WTC11 (cell line): Measurements from ENCODE around the gene LYRM7. TPM values are rescaled to one million over a fixed set of nuclear protein-coding genes. Genes with fewer than 3 reads are reported as not detected.

ENCODE experiments used
- ATAC-seq: fragments of 200-7000 bp; cut with Tn5 transposase; 2 replicates; pipeline ENCODE4 v1.10.0; 2021; ENCODE audit warnings: mild to moderate bottlenecking, moderate library complexity
- CTCF ChIA-PET: fragments of 300-600 bp; sonication (Branson Sonifier 250); formaldehyde crosslinking; loops from one replicate; lab custom pipeline; 2021; ENCODE audit warnings: antibody characterized with exemption; lab: Charles Lee
- POLR2A ChIA-PET: fragments of 350-600 bp; sonication (Branson Sonifier 250); formaldehyde crosslinking; loops from one replicate; lab custom pipeline; 2021; ENCODE audit warnings: antibody characterized with exemption; lab: Charles Lee
- DNase-seq: peaks from one replicate; pipeline ENCODE4 v3.0.0; 2021; ENCODE audit warnings: low spot score
- H3K27ac Mint-ChIP-seq: 2 replicates; pipeline ENCODE4 v1.8.0; 2021; ENCODE audit warnings: mixed read lengths
- H3K27me3 Mint-ChIP-seq: 2 replicates; pipeline ENCODE4 v1.8.0; 2021; ENCODE audit warnings: low read depth, mild to moderate bottlenecking, moderate library complexity, mixed read lengths
- H3K36me3 Mint-ChIP-seq: 2 replicates; pipeline ENCODE4 v1.8.0; 2021; ENCODE audit warnings: mixed read lengths
- H3K4me1 Mint-ChIP-seq: 2 replicates; pipeline ENCODE4 v1.8.0; 2022; ENCODE audit warnings: mixed read lengths
- H3K4me3 Mint-ChIP-seq: 2 replicates; pipeline ENCODE4 v1.8.0; 2021; ENCODE audit warnings: mild to moderate bottlenecking, moderate library complexity, mixed read lengths
- H3K9me3 Mint-ChIP-seq: 2 replicates; pipeline ENCODE4 v1.8.0; 2021; ENCODE audit warnings: mixed read lengths
- CREB1 ChIP-seq: sonication (generic); formaldehyde crosslinking; IDR thresholded peaks from 2 replicates; pipeline ENCODE4 v1.8.0; 2023; ENCODE audit warnings: mild to moderate bottlenecking, missing genetic modification reagents
- ELF4 ChIP-seq: sonication (generic); formaldehyde crosslinking; IDR thresholded peaks from 2 replicates; pipeline ENCODE4 v1.8.1; 2022; ENCODE audit warnings: low read depth, mild to moderate bottlenecking, moderate library complexity, missing genetic modification reagents
- ETV6 ChIP-seq: sonication (generic); formaldehyde crosslinking; IDR thresholded peaks from 2 replicates; pipeline ENCODE4 v1.8.1; 2022; ENCODE audit warnings: mild to moderate bottlenecking, missing genetic modification reagents
- GRHL2 ChIP-seq: fragments of 250-450 bp; sonication (Bioruptor Pico); IDR thresholded peaks from 2 replicates; pipeline ENCODE4 v1.8.0; 2022; ENCODE audit warnings: mild to moderate bottlenecking, moderate library complexity; ENCODE audit not compliant: insufficient replicate concordance, severe bottlenecking
- JAZF1 ChIP-seq: fragments of 250-450 bp; sonication (Bioruptor Pico); IDR thresholded peaks from 2 replicates; pipeline ENCODE4 v1.9.0; 2021; ENCODE audit warnings: moderate library complexity, mild to moderate bottlenecking, inconsistent platforms
- MYBL2 ChIP-seq: sonication (generic); formaldehyde crosslinking; IDR thresholded peaks from 2 replicates; pipeline ENCODE4 v1.8.1; 2023; ENCODE audit warnings: mild to moderate bottlenecking, moderate library complexity, missing genetic modification reagents
- NR2C2 ChIP-seq: sonication (generic); formaldehyde crosslinking; IDR thresholded peaks from 2 replicates; pipeline ENCODE4 v1.8.0; 2022; ENCODE audit warnings: mild to moderate bottlenecking, missing genetic modification reagents
- NR3C1 ChIP-seq: sonication (generic); formaldehyde crosslinking; conservative IDR thresholded peaks from 2 replicates; pipeline ENCODE4 v1.8.1; 2023; ENCODE audit warnings: low read depth, mild to moderate bottlenecking, missing genetic modification reagents
- TCF7 ChIP-seq: sonication (generic); formaldehyde crosslinking; IDR thresholded peaks from 2 replicates; pipeline ENCODE4 v1.8.0; 2022; ENCODE audit warnings: mild to moderate bottlenecking, low read depth, missing genetic modification reagents, moderate library complexity
- TEAD1 ChIP-seq: sonication (generic); formaldehyde crosslinking; IDR thresholded peaks from 2 replicates; pipeline ENCODE4 v1.8.0; 2022; ENCODE audit warnings: mild to moderate bottlenecking, missing genetic modification reagents
- TP53 ChIP-seq: sonication (generic); formaldehyde crosslinking; IDR thresholded peaks from 2 replicates; pipeline ENCODE4 v1.8.1; 2023; ENCODE audit warnings: mild to moderate bottlenecking, missing genetic modification reagents
- ZBTB43 ChIP-seq: sonication (generic); formaldehyde crosslinking; IDR thresholded peaks from 2 replicates; pipeline ENCODE4 v1.8.1; 2023; ENCODE audit warnings: mild to moderate bottlenecking, missing genetic modification reagents
- ZNF121 ChIP-seq: sonication (generic); formaldehyde crosslinking; IDR thresholded peaks from 2 replicates; pipeline ENCODE4 v1.8.0; 2023; ENCODE audit warnings: missing genetic modification reagents
- ZNF263 ChIP-seq: sonication (generic); formaldehyde crosslinking; IDR thresholded peaks from 2 replicates; pipeline ENCODE4 v1.8.1; 2022; ENCODE audit warnings: low read depth, mild to moderate bottlenecking, moderate library complexity, missing genetic modification reagents
- total RNA-seq: library from RNA; stranded (reverse); gene quantifications from 3 replicates; pipeline ENCODE4 v1.2.3, GENCODE V29; 2021
- TF ChIP-seq, protein P1 (sequence below): sonication (generic); formaldehyde crosslinking; IDR thresholded peaks from 2 replicates; pipeline ENCODE4 v1.8.0; 2023; ENCODE audit warnings: mild to moderate bottlenecking, missing genetic modification reagents
- TF ChIP-seq, protein P2 (sequence below): sonication (generic); formaldehyde crosslinking; IDR thresholded peaks from 2 replicates; pipeline ENCODE4 v1.8.0; 2022; ENCODE audit warnings: missing genetic modification reagents
- TF ChIP-seq, protein P3 (sequence below): sonication (generic); formaldehyde crosslinking; IDR thresholded peaks from 2 replicates; pipeline ENCODE4 v1.8.1; 2023; ENCODE audit warnings: mild to moderate bottlenecking, missing genetic modification reagents, borderline replicate concordance

The LYRM7 gene
- total RNA-seq, 1 experiment from 2014 or later = 11.2 TPM

DNA sequence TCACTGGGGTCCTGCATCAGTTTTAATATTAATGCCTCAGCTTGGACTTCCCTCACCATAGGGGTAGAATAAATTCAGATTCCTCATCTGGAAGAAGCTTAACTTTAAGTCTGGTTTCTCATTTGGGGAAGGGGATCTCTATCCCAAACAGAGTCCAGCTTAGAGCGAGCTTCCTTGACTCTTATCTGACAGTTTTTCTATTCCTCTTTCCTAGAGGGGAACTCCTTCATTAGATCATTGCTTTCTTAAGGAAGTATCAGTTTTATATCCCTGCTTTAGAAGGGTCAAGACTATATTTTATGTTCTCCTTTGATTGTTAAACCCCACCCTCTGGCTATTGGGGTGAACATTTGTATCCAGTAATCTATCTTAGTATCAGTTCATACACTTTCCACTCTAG is 68.9 kb downstream of the LYRM7 start (continued):
- TF ChIP-seq, protein P1, sequence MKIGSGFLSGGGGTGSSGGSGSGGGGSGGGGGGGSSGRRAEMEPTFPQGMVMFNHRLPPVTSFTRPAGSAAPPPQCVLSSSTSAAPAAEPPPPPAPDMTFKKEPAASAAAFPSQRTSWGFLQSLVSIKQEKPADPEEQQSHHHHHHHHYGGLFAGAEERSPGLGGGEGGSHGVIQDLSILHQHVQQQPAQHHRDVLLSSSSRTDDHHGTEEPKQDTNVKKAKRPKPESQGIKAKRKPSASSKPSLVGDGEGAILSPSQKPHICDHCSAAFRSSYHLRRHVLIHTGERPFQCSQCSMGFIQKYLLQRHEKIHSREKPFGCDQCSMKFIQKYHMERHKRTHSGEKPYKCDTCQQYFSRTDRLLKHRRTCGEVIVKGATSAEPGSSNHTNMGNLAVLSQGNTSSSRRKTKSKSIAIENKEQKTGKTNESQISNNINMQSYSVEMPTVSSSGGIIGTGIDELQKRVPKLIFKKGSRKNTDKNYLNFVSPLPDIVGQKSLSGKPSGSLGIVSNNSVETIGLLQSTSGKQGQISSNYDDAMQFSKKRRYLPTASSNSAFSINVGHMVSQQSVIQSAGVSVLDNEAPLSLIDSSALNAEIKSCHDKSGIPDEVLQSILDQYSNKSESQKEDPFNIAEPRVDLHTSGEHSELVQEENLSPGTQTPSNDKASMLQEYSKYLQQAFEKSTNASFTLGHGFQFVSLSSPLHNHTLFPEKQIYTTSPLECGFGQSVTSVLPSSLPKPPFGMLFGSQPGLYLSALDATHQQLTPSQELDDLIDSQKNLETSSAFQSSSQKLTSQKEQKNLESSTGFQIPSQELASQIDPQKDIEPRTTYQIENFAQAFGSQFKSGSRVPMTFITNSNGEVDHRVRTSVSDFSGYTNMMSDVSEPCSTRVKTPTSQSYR = no peak

- no peak for DNase-seq
- CTCF ChIA-PET = no interaction called here
- POLR2A ChIA-PET = no interaction called here
Observed at GRCh38 chr5:131242728-131243255, 72.0 kb downstream of the LYRM7 start.

More at GRCh38 chr5:131242728-131243255, 72.0 kb downstream of the LYRM7 start:
- no peaks in the 10 kb centered on the region for H3K4me1 Mint-ChIP-seq
- no peak overlapping the region for H3K4me3 Mint-ChIP-seq
- H3K27ac Mint-ChIP-seq = no peak overlapping the region
- TF ChIP-seq JAZF1 (CRISPR knock-in tag) = no peak
- no peak for TF ChIP-seq ZBTB43 (CRISPR knock-in tag)
- TF ChIP-seq ZNF263 (CRISPR knock-in tag) = no peak
- TF ChIP-seq NR2C2 (CRISPR knock-in tag) = no peak
- no peak for TF ChIP-seq MYBL2
- TF ChIP-seq CREB1 = no peak
- TF ChIP-seq ELF4 (CRISPR knock-in tag) = no peak
- TF ChIP-seq TP53 = no peak
- TF ChIP-seq ZNF121 (CRISPR knock-in tag) = no peak
- TF ChIP-seq, protein P2, sequence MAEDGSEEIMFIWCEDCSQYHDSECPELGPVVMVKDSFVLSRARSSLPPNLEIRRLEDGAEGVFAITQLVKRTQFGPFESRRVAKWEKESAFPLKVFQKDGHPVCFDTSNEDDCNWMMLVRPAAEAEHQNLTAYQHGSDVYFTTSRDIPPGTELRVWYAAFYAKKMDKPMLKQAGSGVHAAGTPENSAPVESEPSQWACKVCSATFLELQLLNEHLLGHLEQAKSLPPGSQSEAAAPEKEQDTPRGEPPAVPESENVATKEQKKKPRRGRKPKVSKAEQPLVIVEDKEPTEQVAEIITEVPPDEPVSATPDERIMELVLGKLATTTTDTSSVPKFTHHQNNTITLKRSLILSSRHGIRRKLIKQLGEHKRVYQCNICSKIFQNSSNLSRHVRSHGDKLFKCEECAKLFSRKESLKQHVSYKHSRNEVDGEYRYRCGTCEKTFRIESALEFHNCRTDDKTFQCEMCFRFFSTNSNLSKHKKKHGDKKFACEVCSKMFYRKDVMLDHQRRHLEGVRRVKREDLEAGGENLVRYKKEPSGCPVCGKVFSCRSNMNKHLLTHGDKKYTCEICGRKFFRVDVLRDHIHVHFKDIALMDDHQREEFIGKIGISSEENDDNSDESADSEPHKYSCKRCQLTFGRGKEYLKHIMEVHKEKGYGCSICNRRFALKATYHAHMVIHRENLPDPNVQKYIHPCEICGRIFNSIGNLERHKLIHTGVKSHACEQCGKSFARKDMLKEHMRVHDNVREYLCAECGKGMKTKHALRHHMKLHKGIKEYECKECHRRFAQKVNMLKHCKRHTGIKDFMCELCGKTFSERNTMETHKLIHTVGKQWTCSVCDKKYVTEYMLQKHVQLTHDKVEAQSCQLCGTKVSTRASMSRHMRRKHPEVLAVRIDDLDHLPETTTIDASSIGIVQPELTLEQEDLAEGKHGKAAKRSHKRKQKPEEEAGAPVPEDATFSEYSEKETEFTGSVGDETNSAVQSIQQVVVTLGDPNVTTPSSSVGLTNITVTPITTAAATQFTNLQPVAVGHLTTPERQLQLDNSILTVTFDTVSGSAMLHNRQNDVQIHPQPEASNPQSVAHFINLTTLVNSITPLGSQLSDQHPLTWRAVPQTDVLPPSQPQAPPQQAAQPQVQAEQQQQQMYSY (CRISPR knock-in tag) = no peak
- TF ChIP-seq GRHL2 (CRISPR knock-in tag) = no peak
- TF ChIP-seq NR3C1 (CRISPR knock-in tag) = no peak
- TF ChIP-seq, protein P1 = no peak
- TF ChIP-seq TCF7 (CRISPR knock-in tag) = no peak
- TF ChIP-seq ETV6 = no peak
- TF ChIP-seq, protein P3, sequence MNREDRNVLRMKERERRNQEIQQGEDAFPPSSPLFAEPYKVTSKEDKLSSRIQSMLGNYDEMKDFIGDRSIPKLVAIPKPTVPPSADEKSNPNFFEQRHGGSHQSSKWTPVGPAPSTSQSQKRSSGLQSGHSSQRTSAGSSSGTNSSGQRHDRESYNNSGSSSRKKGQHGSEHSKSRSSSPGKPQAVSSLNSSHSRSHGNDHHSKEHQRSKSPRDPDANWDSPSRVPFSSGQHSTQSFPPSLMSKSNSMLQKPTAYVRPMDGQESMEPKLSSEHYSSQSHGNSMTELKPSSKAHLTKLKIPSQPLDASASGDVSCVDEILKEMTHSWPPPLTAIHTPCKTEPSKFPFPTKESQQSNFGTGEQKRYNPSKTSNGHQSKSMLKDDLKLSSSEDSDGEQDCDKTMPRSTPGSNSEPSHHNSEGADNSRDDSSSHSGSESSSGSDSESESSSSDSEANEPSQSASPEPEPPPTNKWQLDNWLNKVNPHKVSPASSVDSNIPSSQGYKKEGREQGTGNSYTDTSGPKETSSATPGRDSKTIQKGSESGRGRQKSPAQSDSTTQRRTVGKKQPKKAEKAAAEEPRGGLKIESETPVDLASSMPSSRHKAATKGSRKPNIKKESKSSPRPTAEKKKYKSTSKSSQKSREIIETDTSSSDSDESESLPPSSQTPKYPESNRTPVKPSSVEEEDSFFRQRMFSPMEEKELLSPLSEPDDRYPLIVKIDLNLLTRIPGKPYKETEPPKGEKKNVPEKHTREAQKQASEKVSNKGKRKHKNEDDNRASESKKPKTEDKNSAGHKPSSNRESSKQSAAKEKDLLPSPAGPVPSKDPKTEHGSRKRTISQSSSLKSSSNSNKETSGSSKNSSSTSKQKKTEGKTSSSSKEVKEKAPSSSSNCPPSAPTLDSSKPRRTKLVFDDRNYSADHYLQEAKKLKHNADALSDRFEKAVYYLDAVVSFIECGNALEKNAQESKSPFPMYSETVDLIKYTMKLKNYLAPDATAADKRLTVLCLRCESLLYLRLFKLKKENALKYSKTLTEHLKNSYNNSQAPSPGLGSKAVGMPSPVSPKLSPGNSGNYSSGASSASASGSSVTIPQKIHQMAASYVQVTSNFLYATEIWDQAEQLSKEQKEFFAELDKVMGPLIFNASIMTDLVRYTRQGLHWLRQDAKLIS (CRISPR knock-in tag) = no peak
- no peak for TF ChIP-seq TEAD1 (CRISPR knock-in tag)
- no peak for ATAC-seq
- H3K36me3 Mint-ChIP-seq = peaks cover 3% of the 10 kb centered on the region; the same call in 1 of the 2 replicates
- H3K9me3 Mint-ChIP-seq = peaks cover 13% of the 10 kb centered on the region; the same call in 1 of the 2 replicates
- no peaks in the 10 kb centered on the region for H3K27me3 Mint-ChIP-seq
